HG03558 (cell line): ENCODE measurements around the gene TRAF2.
A peak's percentile ranks its signal among the peaks of the same experiment; 100 is the strongest.
"Not testable (repeated sequence)": the region's sequence is repeated elsewhere in the genome, so short reads cannot be mapped to it uniquely, and the experiment has no call there.

Source experiments
- ATAC-seq: cut with Tn5 transposase; IDR thresholded peaks from one replicate; pipeline ENCODE4 v1.9.1; 2021; ENCODE audit warnings: moderate number of reproducible peaks; ENCODE audit not compliant: unreplicated experiment; ENCODE audit errors: extremely low read depth

Gene TRAF2

GRCh38 chr9:136885950-136886578 lies at the start of gene TRAF2:
TSS of gene TRAF2 (plus strand) at chr9:136886516. CDS start at chr9:136898741, 12,225 bp downstream.
- peak; percentile 69 for ATAC-seq

- no peak for ATAC-seq
These were observed 49.0 kb upstream of the TRAF2 start for GRCh38 chr9:136837146-136837855.

- ATAC-seq, result not testable (repeated sequence)
These were observed 48.4 kb upstream of the TRAF2 start for GRCh38 chr9:136837856-136838277.

GRCh38 chr9:136838314-136839228 lies 47.7 kb upstream of the TRAF2 start:
- no peak for ATAC-seq

GRCh38 chr9:136839229-136840139 lies 46.8 kb upstream of the TRAF2 start:
- ATAC-seq, result no peak

GRCh38 chr9:136840140-136840876 lies 46.0 kb upstream of the TRAF2 start:
- ATAC-seq, result no peak

GRCh38 chr9:136840877-136841645 lies 45.3 kb upstream of the TRAF2 start:
- ATAC-seq, result no peak

GRCh38 chr9:136841646-136842379 lies 44.5 kb upstream of the TRAF2 start:
- ATAC-seq, result not testable (repeated sequence)

- not testable (repeated sequence) for ATAC-seq
These were observed 43.9 kb upstream of the TRAF2 start, which contains the start of gene AJM1 for GRCh38 chr9:136842380-136842948. TSS of gene AJM1 (plus strand) at chr9:136842478. CDS start at chr9:136844415, 1,937 bp downstream.

- ATAC-seq, result not testable (repeated sequence)
These were observed 43.0 kb upstream of the TRAF2 start for GRCh38 chr9:136843159-136843800.

- ATAC-seq, result not testable (repeated sequence)
These were observed 42.2 kb upstream of the TRAF2 start for GRCh38 chr9:136843801-136844740.

- no peak for ATAC-seq
These were observed 41.4 kb upstream of the TRAF2 start for GRCh38 chr9:136844761-136845464.

- no peak for ATAC-seq
These were observed 40.7 kb upstream of the TRAF2 start for GRCh38 chr9:136845465-136846260.

- no peak for ATAC-seq
These were observed 39.8 kb upstream of the TRAF2 start for GRCh38 chr9:136846376-136847087.
